GM19324 (cell line): ENCODE measurements around the gene ARID4B.
A peak's percentile ranks its signal among the peaks of the same experiment; 100 is the strongest.
"Not testable (repeated sequence)": the region's sequence is repeated elsewhere in the genome, so short reads cannot be mapped to it uniquely, and the experiment has no call there.

Source experiments
- ATAC-seq: cut with Tn5 transposase; IDR thresholded peaks from one replicate; pipeline ENCODE4 v1.9.1; 2021; ENCODE audit warnings: mild to moderate bottlenecking, moderate library complexity; ENCODE audit not compliant: unreplicated experiment, low FRiP score

Gene ARID4B

DNA sequence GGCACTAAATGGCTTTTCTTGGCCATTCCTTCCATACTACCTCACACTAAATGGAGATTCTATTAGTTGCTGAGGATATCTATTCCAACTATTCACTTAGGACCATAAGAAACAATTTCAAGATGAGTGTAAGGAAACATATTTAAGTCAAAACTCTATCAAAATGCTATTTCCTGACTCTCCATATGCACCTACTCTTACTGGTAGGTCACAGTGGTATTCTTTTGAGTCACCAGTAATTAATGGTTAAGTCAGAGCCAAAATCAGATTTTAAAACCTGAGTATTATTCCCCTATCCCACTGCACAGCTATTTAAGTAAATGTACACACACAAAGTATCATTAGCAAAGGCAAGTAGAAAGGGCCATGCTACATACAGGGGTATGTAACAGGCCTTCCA is 50.3 kb downstream of the ARID4B start:
- ATAC-seq: no peak

- ATAC-seq: peak; percentile 9
These were observed 52.1 kb downstream of the ARID4B start for GRCh38 chr1:235275836-235276235.

DNA sequence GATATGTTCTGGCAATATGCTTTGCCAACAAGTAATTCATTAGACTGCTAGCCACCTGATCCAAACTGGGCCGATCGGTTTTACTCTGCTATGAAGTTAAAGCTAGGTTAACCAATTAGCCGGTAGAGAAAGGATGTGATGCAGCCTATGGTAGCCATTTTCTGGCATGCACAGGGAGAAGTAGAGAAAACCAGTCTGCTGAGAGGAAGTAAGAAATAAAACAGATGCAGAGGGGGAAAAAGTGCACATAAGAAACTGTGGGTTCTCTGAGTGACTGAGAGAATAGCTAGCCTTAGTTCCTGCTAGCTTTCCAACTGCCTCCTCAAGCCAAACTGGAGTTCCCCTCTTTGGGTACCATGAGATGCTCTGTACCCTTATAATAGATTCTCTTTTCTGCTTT is 52.8 kb downstream of the ARID4B start:
- peak; percentile 49 for ATAC-seq

- no peak for ATAC-seq
These were observed 55.1 kb downstream of the ARID4B start for GRCh38 chr1:235272851-235273250.

DNA sequence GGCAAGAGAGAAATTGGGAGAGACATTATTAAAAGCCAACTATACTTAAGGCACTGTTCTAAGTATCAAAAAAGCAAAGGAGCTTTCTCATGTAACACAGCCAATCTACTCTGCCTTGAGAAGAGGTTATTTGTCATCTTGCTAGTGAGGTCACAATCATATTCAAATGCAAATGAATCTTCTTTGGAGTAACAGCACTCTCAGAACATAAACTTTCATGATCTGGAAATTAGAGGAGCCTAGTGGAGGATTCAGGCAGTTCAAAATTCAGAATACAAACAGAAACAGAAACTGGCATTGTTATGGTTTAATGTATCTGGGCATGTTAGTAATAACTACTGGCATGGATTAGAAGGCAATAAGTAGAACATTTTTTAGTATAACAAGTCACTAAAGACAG is 57.4 kb downstream of the ARID4B start:
- no peak for ATAC-seq

GRCh38 chr1:235269990-235270389 is 58.0 kb downstream of the ARID4B start:
- not testable (repeated sequence) for ATAC-seq

- ATAC-seq: no peak
These were observed 59.4 kb downstream of the ARID4B start for GRCh38 chr1:235268379-235269125.

GRCh38 chr1:235266967-235267366 is 61.0 kb downstream of the ARID4B start:
- no peak for ATAC-seq

DNA sequence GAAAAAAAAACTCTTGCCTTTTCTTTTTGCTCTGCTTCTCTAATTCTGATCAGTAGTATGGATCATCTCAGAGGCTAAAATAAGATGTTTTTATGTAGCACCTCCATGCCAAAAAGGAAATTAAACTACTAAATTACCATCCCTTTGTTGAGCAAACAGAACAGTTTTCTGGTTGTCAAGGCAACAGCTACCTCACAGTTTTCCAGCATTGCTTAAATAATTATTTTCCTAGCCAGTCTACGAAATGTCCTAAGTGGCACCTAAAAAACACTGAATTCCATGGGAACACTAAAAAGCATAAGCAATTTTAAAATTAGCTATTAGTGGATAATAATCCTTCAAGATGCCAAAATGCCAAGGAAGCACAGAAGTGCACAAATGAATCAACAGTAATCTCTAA is 61.7 kb downstream of the ARID4B start:
- ATAC-seq: no peak

- ATAC-seq: no peak
These were observed 62.1 kb downstream of the ARID4B start for GRCh38 chr1:235265900-235266299.

DNA sequence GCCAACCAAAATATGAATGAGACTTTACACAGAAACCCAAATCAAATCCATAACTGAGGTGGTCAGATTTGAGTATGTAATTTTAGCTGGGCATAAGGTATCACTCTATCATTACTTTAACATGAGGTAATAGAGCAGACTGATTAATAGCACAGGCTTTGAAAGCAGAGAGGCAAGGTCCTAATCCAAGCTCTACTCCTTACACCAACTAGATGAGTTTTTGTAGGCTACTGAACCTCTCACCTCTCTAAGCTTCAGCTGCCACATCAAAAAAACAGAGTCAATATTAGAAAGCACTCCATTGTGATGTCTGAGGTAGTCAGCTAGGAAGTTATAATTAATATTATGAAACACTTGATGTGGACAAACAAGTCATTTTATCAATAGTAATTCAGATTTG is 63.7 kb downstream of the ARID4B start:
- ATAC-seq: no peak

- no peak for ATAC-seq
These were observed 65.4 kb downstream of the ARID4B start for GRCh38 chr1:235262539-235262938.

DNA sequence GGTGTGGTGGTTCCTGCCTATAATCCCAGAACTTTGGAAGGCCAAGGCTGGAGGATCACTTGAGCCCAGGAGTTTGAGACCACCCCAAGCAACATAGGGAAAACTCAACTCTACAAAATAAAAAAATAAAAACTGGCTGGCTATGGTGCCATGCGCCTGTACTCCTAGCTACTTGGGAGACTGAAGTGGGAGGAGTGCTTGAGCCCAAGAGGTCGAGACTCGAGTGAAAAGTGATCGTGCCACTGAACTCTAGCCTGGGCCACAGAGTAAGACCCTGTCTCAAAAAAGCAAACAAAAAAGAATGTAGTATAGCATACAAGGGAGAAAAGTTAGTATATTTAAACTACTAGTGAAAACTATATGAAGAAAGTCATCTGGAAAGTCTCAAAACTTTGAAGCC is 66.7 kb downstream of the ARID4B start:
- ATAC-seq: no peak

GRCh38 chr1:235259133-235259778 is 68.7 kb downstream of the ARID4B start:
- ATAC-seq: no peak

- not testable (repeated sequence) for ATAC-seq
These were observed 69.9 kb downstream of the ARID4B start for GRCh38 chr1:235258068-235258467.

GRCh38 chr1:235254721-235255120 is 73.3 kb downstream of the ARID4B start:
- no peak for ATAC-seq

DNA sequence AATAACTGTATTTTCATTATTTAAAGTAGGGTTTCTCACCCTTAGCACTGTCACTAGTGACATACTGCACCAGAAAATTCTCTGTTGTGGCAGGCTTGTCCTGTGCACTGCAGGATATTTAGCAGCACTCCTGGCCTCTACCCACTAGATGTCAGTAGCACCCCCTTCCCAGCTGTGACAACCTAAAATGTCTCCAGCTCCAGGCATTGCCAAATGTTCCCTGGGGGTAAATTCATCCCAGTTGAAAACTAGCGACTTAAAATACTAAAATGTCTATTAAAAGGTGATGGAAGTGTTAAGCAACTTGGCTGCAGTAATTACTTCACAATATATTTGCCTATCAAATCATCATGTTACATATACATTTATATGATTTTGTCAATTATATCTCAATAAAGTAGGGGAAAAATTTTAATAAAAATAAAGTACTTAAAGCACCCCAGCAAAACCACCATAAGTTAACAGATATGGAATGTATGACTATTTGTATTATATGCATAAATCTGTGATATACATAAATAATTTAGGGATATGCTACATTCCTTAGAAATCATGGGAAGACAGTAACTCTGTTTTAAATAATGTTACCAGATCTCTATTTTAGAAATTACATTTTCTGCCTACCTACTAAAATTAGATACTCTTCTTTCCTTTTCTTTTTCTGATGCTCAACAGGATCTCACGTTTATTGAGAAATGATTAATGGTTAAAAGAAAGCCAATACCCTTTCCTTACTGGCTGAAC is 74.6 kb downstream of the ARID4B start:
- no peak for ATAC-seq

GRCh38 chr1:235250430-235250829 is 77.5 kb downstream of the ARID4B start:
- ATAC-seq: no peak

GRCh38 chr1:235246022-235246948 is 81.7 kb downstream of the ARID4B start:
- ATAC-seq: no peak

GRCh38 chr1:235244974-235245592 is 82.9 kb downstream of the ARID4B start:
- no peak for ATAC-seq
